ENCODE data around the gene GPS1.

Gene GPS1

GRCh38 chr17:82105417-82105881, 53.8 kb downstream of the GPS1 start:
- no peak for TF ChIP-seq CTCF (IDR thresholded peaks at IDR 0.05)

GRCh38 chr17:82105882-82106687, 54.4 kb downstream of the GPS1 start:
- peak; percentile 50; the same call in 1 of the 2 replicates for TF ChIP-seq CTCF (IDR thresholded peaks at IDR 0.05)

GRCh38 chr17:82106688-82107305, 55.1 kb downstream of the GPS1 start:
- no peak for TF ChIP-seq CTCF (IDR thresholded peaks at IDR 0.05)

Data from LNCAP (cell line).